DOHH2 (cell line): ENCODE measurements around the gene MAPK13.
"Not testable (repeated sequence)": the region's sequence is repeated elsewhere in the genome, so short reads cannot be mapped to it uniquely, and the experiment has no call there.

ENCODE experiments used
- CTCF ChIP-seq: fragments of 200-600 bp; sonication (generic); IDR thresholded peaks from one replicate; pipeline ENCODE4 v1.5.1; 2014; ENCODE audit warnings: antibody characterized with exemption, mild to moderate bottlenecking, low read depth, low read length; ENCODE audit not compliant: poor library complexity, severe bottlenecking
- EZH2phosphoT487 ChIP-seq: fragments of 200-600 bp; sonication (generic); IDR thresholded peaks from 2 replicates; pipeline ENCODE4 v1.6.1; 2017; ENCODE audit warnings: borderline replicate concordance, mild to moderate bottlenecking, antibody characterized with exemption, low read length, moderate library complexity, mixed read lengths

GRCh38 chr6:36129334-36129733 is 979 bp upstream of the MAPK13 start:
- TF ChIP-seq CTCF, EZH2phosphoT487: not testable (repeated sequence)
